ENCODE data around the gene EPS15.

DNA sequence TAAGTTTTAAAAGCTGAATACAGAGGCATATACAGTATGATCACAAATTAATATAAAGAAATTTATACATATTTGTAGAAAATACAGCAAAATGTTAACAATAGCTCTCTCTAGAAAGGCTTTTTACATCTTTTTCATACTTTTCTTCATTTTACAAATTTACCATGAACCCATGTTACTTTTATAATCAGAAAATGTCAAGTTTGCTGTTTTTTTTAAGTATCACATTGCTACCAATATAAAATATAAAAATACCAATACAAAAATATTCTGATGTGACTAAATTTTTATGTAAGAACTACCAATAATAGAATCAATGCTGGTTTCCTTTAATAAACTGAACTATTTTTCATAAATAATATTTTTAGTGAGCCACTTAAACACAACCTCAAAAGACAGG is 104.3 kb downstream of the EPS15 start:
- TF ChIP-seq, protein P1, sequence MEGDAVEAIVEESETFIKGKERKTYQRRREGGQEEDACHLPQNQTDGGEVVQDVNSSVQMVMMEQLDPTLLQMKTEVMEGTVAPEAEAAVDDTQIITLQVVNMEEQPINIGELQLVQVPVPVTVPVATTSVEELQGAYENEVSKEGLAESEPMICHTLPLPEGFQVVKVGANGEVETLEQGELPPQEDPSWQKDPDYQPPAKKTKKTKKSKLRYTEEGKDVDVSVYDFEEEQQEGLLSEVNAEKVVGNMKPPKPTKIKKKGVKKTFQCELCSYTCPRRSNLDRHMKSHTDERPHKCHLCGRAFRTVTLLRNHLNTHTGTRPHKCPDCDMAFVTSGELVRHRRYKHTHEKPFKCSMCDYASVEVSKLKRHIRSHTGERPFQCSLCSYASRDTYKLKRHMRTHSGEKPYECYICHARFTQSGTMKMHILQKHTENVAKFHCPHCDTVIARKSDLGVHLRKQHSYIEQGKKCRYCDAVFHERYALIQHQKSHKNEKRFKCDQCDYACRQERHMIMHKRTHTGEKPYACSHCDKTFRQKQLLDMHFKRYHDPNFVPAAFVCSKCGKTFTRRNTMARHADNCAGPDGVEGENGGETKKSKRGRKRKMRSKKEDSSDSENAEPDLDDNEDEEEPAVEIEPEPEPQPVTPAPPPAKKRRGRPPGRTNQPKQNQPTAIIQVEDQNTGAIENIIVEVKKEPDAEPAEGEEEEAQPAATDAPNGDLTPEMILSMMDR (IDR thresholded peaks at IDR 0.05; ENCODE audit: low read depth, low read length, missing input control) = no peak
- TF ChIP-seq, protein P2, sequence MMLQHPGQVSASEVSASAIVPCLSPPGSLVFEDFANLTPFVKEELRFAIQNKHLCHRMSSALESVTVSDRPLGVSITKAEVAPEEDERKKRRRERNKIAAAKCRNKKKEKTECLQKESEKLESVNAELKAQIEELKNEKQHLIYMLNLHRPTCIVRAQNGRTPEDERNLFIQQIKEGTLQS (IDR thresholded peaks at IDR 0.05) = no peak
- TF ChIP-seq, protein P3, sequence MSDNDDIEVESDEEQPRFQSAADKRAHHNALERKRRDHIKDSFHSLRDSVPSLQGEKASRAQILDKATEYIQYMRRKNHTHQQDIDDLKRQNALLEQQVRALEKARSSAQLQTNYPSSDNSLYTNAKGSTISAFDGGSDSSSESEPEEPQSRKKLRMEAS (IDR thresholded peaks at IDR 0.05) = no peak
- TF ChIP-seq GABPA (IDR thresholded peaks at IDR 0.05 in 1 of 2, conservative IDR thresholded peaks at IDR 0.05 in 1 of 2) (no peak), JUND (IDR thresholded peaks at IDR 0.05) (no peak), HNF4G (IDR thresholded peaks at IDR 0.05) (no peak)
- TF ChIP-seq, protein P4, sequence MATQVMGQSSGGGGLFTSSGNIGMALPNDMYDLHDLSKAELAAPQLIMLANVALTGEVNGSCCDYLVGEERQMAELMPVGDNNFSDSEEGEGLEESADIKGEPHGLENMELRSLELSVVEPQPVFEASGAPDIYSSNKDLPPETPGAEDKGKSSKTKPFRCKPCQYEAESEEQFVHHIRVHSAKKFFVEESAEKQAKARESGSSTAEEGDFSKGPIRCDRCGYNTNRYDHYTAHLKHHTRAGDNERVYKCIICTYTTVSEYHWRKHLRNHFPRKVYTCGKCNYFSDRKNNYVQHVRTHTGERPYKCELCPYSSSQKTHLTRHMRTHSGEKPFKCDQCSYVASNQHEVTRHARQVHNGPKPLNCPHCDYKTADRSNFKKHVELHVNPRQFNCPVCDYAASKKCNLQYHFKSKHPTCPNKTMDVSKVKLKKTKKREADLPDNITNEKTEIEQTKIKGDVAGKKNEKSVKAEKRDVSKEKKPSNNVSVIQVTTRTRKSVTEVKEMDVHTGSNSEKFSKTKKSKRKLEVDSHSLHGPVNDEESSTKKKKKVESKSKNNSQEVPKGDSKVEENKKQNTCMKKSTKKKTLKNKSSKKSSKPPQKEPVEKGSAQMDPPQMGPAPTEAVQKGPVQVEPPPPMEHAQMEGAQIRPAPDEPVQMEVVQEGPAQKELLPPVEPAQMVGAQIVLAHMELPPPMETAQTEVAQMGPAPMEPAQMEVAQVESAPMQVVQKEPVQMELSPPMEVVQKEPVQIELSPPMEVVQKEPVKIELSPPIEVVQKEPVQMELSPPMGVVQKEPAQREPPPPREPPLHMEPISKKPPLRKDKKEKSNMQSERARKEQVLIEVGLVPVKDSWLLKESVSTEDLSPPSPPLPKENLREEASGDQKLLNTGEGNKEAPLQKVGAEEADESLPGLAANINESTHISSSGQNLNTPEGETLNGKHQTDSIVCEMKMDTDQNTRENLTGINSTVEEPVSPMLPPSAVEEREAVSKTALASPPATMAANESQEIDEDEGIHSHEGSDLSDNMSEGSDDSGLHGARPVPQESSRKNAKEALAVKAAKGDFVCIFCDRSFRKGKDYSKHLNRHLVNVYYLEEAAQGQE (IDR thresholded peaks at IDR 0.05) = no peak

Data from liver (tissue), 3 donors.